Nephron progenitor cell (in vitro differentiated cells): Measurements from ENCODE around the gene EME2.
"Not testable (repeated sequence)": the region's sequence is repeated elsewhere in the genome, so short reads cannot be mapped to it uniquely, and the experiment has no call there.

Source experiments
- DNase-seq: peaks from one replicate; pipeline ENCODE4 v3.0.0; 2021
- H3K27ac Mint-ChIP-seq: 2 replicates; pipeline ENCODE4 v1.8.0; 2021; ENCODE audit warnings: mild to moderate bottlenecking, moderate library complexity, mixed read lengths
- H3K27me3 Mint-ChIP-seq: 2 replicates; pipeline ENCODE4 v1.8.0; 2021; ENCODE audit warnings: mild to moderate bottlenecking, low read depth, mixed read lengths; ENCODE audit not compliant: poor library complexity
- H3K36me3 Mint-ChIP-seq: 2 replicates; pipeline ENCODE4 v1.8.0; 2021; ENCODE audit warnings: low read depth, mixed read lengths
- H3K4me1 Mint-ChIP-seq: 2 replicates; pipeline ENCODE4 v1.8.0; 2021; ENCODE audit warnings: mixed read lengths
- H3K4me3 Mint-ChIP-seq: 2 replicates; pipeline ENCODE4 v1.8.0; 2021; ENCODE audit warnings: mild to moderate bottlenecking, moderate library complexity, mixed read lengths
- H3K9me3 Mint-ChIP-seq: 2 replicates; pipeline ENCODE4 v1.8.0; 2021; ENCODE audit warnings: mild to moderate bottlenecking, moderate library complexity, mixed read lengths
- CTCF ChIP-seq: fragments of 200-600 bp; sonication (generic); IDR thresholded peaks from 2 replicates; pipeline ENCODE4 v1.5.0; 2021; ENCODE audit warnings: antibody characterized with exemption

The EME2 gene

GRCh38 chr16:1791943-1792812 is 19.6 kb downstream of the EME2 start:
- H3K27ac Mint-ChIP-seq = no peak overlapping the region
- DNase-seq = no peak

GRCh38 chr16:1792836-1793577 is 20.4 kb downstream of the EME2 start:
- peaks cover 17% of the 10 kb centered on the region for H3K9me3 Mint-ChIP-seq
- H3K36me3 Mint-ChIP-seq = peaks cover 21% of the 10 kb centered on the region
- H3K27me3 Mint-ChIP-seq = no peaks in the 10 kb centered on the region
- H3K4me3 Mint-ChIP-seq = no peak overlapping the region
- no peaks in the 10 kb centered on the region for H3K4me1 Mint-ChIP-seq
- no peak for DNase-seq
- no peak overlapping the region for H3K27ac Mint-ChIP-seq
- no peak for TF ChIP-seq CTCF

More at GRCh38 chr16:1791943-1792812, 19.6 kb downstream of the EME2 start:
- Mint-ChIP-seq H3K4me3 (no peak overlapping the region), H3K27me3 (no peaks in the 10 kb centered on the region), H3K36me3 (peaks cover 12% of the 10 kb centered on the region), H3K9me3 (peaks cover 9% of the 10 kb centered on the region), H3K4me1 (no peaks in the 10 kb centered on the region)
- no peak for TF ChIP-seq CTCF

- DNase-seq = no peak
- TF ChIP-seq CTCF = no peak
- Mint-ChIP-seq H3K27me3 (no peaks in the 10 kb centered on the region), H3K9me3 (peaks cover 21% of the 10 kb centered on the region), H3K27ac (no peak within 1 kb of the TSS), H3K4me3 (no peak within 1 kb of the TSS), H3K36me3 (peaks cover 25% of the 10 kb centered on the region), H3K4me1 (no peaks in the 10 kb centered on the region)
Measured at GRCh38 chr16:1793578-1794220, 21.1 kb downstream of the EME2 start, which contains the start of gene IGFALS. TSS of gene IGFALS (minus strand) at chr16:1793705. CDS start at chr16:1793652, 53 bp downstream.

- no peak for DNase-seq
- H3K9me3 Mint-ChIP-seq = peaks cover 28% of the 10 kb centered on the region
- H3K36me3 Mint-ChIP-seq = peaks cover 32% of the 10 kb centered on the region
- TF ChIP-seq CTCF = no peak
- no peaks in the 10 kb centered on the region for H3K4me1 Mint-ChIP-seq
- no peak overlapping the region for H3K4me3 Mint-ChIP-seq
- no peaks in the 10 kb centered on the region for H3K27me3 Mint-ChIP-seq
- H3K27ac Mint-ChIP-seq = no peak overlapping the region
Measured at GRCh38 chr16:1794221-1794871, 21.7 kb downstream of the EME2 start.

GRCh38 chr16:1794908-1795666 is 22.5 kb downstream of the EME2 start:
- DNase-seq = no peak
- no peaks in the 10 kb centered on the region for H3K4me1 Mint-ChIP-seq
- H3K36me3 Mint-ChIP-seq = peaks cover 39% of the 10 kb centered on the region
- H3K27ac Mint-ChIP-seq = no peak overlapping the region
- no peak for TF ChIP-seq CTCF
- H3K27me3 Mint-ChIP-seq = no peaks in the 10 kb centered on the region
- H3K4me3 Mint-ChIP-seq = no peak overlapping the region
- peaks cover 35% of the 10 kb centered on the region for H3K9me3 Mint-ChIP-seq

- H3K4me1 Mint-ChIP-seq, H3K27me3 Mint-ChIP-seq, H3K4me3 Mint-ChIP-seq, DNase-seq, H3K27ac Mint-ChIP-seq: not testable (repeated sequence)
- Mint-ChIP-seq H3K36me3 (peaks cover 59% of the 10 kb centered on the region), H3K9me3 (peaks cover 43% of the 10 kb centered on the region)
Measured at GRCh38 chr16:1799263-1799662, 26.7 kb downstream of the EME2 start.
